Stomach (tissue), 4 donors: ENCODE results near the gene ZNF761.
A peak's percentile ranks its signal among the peaks of the same experiment; 100 is the strongest.

Experiments used
- EP300 ChIP-seq: sonication (generic); formaldehyde crosslinking; IDR thresholded peaks from one replicate; pipeline ENCODE4 v1.6.1; 2017; ENCODE audit warnings: antibody characterized with exemption
- POLR2A ChIP-seq, 4 donors: fragments of 450-650 bp; IDR thresholded peaks; one replicate each; pipeline ENCODE4 v1.6.1; 2016; ENCODE audit warnings: antibody characterized with exemption in 4 of 4, control low read depth in 2 of 4, mild to moderate bottlenecking in 1 of 4, moderate library complexity in 1 of 4
- TF ChIP-seq, protein P1 (sequence below), 7 experiments: fragments of 450-650 bp in 4 of 7; fragments of 200-600 bp in 3 of 7; sonication (generic) in 3 of 7; IDR thresholded peaks; one replicate each; pipeline ENCODE4 v1.5.1; 2016 to 2019; ENCODE audit warnings: antibody characterized with exemption in 7 of 7, control low read depth in 2 of 7, mild to moderate bottlenecking in 1 of 7

DNA sequence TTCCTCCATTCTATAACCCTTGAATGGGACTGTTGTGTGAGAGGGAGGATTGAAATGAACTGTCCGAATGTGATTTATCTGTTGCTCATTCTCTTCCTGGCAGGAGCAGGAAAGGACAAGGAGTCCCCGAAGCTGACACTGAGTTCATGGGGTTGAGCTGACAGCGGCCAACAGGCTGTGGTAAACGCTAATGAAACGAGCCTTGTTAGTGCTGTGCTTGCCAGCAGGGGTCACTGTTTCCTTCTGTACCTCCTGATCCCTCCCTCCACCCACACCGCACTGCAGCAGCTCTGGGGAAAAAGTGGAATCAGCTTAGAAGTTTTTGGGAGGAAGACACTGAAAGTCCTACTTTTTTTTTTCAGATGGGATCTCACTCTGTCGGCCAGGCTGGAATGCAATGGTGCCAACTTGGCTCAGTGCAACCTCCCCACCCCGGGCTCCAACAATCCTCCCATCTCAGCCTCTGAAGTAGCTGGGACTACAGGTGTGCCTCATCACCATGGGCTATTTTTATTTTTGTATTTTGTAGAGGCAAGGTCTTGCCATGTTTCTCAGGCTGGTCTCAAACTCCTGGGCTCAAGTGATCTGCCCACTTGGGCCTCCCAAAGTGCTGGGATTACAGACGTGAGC, 6.7 kb upstream of the ZNF761 start:
- TF ChIP-seq, protein P1, sequence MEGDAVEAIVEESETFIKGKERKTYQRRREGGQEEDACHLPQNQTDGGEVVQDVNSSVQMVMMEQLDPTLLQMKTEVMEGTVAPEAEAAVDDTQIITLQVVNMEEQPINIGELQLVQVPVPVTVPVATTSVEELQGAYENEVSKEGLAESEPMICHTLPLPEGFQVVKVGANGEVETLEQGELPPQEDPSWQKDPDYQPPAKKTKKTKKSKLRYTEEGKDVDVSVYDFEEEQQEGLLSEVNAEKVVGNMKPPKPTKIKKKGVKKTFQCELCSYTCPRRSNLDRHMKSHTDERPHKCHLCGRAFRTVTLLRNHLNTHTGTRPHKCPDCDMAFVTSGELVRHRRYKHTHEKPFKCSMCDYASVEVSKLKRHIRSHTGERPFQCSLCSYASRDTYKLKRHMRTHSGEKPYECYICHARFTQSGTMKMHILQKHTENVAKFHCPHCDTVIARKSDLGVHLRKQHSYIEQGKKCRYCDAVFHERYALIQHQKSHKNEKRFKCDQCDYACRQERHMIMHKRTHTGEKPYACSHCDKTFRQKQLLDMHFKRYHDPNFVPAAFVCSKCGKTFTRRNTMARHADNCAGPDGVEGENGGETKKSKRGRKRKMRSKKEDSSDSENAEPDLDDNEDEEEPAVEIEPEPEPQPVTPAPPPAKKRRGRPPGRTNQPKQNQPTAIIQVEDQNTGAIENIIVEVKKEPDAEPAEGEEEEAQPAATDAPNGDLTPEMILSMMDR (IDR thresholded peaks at IDR 0.05) = peak in 5 of 7 experiments; percentile 54 to 81 (median 67)
- TF ChIP-seq POLR2A (IDR thresholded peaks at IDR 0.05) (no peak), EP300 (no peak)
